ENCODE results near the gene SRGAP2C. TPM values are rescaled to one million over a fixed set of nuclear protein-coding genes. Genes with fewer than 3 reads are reported as not detected.
"Not testable (repeated sequence)": the region's sequence is repeated elsewhere in the genome, so short reads cannot be mapped to it uniquely, and the experiment has no call there.

The SRGAP2C gene
- total RNA-seq, 2 experiments from 2014 or later, result 20.3 to 26.4 TPM

DNA sequence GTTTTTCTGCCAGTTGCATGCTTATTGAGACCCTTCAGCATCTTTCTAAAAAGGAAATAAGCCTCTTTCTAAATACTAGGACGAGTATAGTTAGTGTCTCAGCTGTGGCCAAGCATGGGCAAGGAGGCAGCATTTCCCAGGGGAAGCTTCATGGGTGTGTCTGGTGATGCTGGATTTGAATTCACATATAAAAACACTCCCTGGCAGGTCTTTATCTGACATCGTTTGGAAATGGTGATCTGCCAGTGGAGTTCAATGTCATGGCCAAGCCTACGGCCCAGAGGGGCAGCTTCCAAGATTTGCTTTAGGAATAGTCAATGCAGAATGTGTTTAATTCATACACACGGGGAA is 94.7 kb downstream of the SRGAP2C start:
- CTCF ChIA-PET; POLR2A ChIA-PET; H3K4me1 Mint-ChIP-seq (ENCODE audit: low read depth); H3K4me3 Mint-ChIP-seq; H3K9me3 Mint-ChIP-seq; intact Hi-C loops (cut with micrococcal nuclease); H3K27ac Mint-ChIP-seq; H3K36me3 Mint-ChIP-seq; H3K27me3 Mint-ChIP-seq; DNase-seq: not testable (repeated sequence)

DNA sequence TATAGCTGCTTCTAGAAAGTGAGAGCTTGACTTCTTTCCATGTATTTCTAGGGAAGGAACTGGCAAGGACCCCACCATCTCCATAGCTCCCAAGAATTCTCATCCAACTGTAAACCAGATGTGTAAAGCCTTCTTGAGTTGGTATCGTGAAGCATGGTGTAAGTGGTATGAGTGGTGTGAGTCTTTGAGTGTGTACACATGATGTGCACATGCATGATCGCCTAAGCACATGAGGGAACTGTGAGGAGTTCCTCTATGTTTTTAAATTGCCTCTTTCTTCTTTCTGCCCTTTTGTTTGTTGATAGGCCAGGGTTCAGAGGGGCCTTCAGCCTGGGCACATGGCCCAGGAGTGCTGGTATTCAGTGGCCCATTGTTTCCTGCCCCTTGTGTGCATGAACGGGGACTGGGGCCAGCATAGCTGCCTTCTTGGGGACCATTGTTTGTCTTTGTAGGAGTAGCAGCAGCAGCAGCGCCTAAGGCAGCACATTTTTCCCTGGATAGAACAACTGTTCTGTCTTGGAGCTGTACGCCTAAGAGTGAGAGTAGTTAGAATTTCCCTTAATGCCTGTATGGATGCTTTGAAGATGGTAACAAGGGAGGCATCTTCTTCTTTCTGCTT is 96.0 kb downstream of the SRGAP2C start:
- H3K27me3 Mint-ChIP-seq; intact Hi-C loops (cut with micrococcal nuclease): not testable (repeated sequence)

DNA sequence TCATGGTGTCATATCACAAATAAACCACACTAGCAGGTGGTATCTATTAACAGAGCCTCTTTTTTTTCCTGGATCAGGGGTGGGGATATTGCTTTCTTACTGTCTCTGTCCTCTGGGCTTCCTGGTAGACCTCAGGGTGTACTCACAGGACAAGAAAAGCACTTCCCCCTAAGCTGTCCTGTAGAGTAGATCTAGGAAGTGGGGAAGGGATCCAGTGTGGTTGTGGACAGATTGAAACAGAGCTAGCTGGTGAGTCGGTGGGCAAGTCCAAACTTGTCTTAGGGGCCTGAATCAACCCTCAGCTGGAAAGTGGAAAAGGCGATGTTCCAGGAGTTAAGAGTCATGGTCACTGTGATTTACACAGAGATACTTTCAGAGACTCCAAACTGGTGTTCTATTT is 96.7 kb downstream of the SRGAP2C start:
- DNase-seq; H3K36me3 Mint-ChIP-seq; H3K4me3 Mint-ChIP-seq; intact Hi-C loops (cut with micrococcal nuclease); POLR2A ChIA-PET; H3K27me3 Mint-ChIP-seq; H3K9me3 Mint-ChIP-seq; CTCF ChIA-PET; H3K27ac Mint-ChIP-seq; H3K4me1 Mint-ChIP-seq (ENCODE audit: low read depth): not testable (repeated sequence)

More for the DNA sequence above, 96.0 kb downstream of the SRGAP2C start:
- POLR2A ChIA-PET; H3K27ac Mint-ChIP-seq; CTCF ChIA-PET; H3K4me3 Mint-ChIP-seq; DNase-seq; H3K9me3 Mint-ChIP-seq; H3K36me3 Mint-ChIP-seq; H3K4me1 Mint-ChIP-seq (ENCODE audit: low read depth): not testable (repeated sequence)

DNA sequence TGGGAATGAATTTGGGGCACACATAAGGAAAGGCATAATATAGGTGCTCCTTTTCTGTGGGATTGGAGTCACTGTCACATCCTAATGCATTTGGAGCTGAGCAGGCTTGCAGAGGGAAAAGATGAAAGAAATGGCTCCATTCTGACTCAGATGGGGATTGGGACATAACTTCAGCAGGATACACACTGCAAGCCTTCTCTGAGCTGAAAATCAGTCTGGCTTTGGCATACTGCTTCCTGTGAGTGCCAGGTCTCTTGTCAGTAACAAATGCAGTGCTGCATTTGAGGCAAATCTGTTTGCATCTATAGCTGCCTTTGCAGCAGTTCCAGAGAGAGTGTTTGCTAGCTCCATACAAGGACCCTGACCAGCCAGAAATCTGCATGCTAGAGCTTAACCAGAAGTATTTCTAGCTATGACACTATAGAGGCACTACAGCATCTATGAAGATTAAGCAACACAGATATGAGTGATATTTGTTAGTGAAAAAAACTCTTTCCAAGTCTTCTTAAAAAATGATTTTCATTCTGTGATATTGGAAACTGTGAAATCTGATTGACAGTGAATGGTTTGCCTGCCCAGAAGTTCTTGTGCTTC is 98.9 kb downstream of the SRGAP2C start:
- H3K4me3 Mint-ChIP-seq; H3K4me1 Mint-ChIP-seq (ENCODE audit: low read depth); H3K9me3 Mint-ChIP-seq; DNase-seq; H3K36me3 Mint-ChIP-seq; POLR2A ChIA-PET; H3K27ac Mint-ChIP-seq; intact Hi-C loops (cut with micrococcal nuclease); H3K27me3 Mint-ChIP-seq; CTCF ChIA-PET: not testable (repeated sequence)

DNA sequence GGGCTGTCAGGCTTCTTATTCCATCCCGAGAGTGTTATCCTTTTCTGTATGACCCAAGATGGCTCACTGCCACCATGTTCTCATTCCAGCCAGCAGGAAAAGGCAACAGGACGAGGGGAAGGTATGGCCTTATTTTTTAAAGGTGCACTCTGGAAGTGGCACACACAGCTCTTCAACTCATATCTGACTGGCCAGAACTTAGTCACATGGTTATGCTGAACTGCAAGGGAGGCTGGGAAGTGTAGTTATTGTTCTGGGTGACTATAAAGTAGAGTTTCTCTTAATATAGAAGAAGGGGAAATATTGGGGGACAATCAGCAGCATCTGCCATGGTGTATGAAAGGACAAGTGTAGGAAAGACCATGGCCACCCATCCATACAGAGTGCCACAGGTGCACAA is 107.8 kb downstream of the SRGAP2C start:
- intact Hi-C loops (cut with micrococcal nuclease); H3K9me3 Mint-ChIP-seq: not testable (repeated sequence)

DNA sequence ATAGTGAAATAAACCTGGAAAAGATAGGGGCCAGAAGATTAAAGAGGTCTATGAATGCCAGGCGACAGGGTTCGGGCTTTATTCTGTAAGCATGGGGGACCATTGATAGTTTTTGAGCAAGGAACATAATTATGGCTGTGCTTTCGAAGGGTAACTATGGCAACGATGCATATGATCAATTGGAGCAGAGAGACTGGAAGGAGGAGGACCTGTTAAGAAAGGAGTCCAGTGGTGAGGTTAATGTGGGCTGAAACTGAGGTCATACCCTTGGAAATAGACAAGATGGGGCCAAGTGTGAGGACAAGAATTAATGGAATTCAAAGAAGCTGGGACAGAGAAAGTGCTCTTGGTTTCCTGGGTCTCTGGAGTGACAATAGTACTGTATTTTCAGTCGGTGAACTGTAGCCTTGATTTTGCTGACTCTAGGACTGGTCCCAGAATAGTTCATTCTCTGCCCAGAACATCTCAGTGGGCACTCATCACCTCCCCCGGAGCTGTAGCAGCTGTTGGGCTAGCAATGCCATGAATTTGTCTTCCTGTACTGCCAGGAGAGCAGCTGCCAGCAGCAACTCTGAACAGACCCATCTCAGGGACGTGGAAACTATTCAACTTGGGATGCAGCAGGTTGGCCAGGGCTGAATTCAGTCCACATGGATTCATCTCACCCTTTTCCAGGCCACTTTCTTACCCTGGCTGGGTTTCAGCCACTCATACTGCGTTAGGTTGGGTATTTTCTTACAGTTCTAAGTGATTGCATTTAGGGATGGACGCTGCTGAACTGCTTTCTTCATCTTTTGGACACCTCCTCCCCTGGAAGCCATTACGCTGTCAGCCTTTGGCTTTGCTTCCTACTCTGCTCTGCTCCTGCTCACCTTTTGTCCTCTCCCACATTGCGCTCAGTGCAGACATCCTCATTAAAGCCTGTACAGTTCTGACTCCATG is 108.8 kb downstream of the SRGAP2C start:
- intact Hi-C loops (cut with micrococcal nuclease); H3K36me3 Mint-ChIP-seq; H3K4me3 Mint-ChIP-seq; DNase-seq; CTCF ChIA-PET; H3K9me3 Mint-ChIP-seq; H3K27me3 Mint-ChIP-seq; H3K4me1 Mint-ChIP-seq (ENCODE audit: low read depth); POLR2A ChIA-PET; H3K27ac Mint-ChIP-seq: not testable (repeated sequence)

More for the DNA sequence above, 107.8 kb downstream of the SRGAP2C start:
- H3K27me3 Mint-ChIP-seq; H3K36me3 Mint-ChIP-seq; H3K27ac Mint-ChIP-seq; H3K4me3 Mint-ChIP-seq; DNase-seq; H3K4me1 Mint-ChIP-seq (ENCODE audit: low read depth); CTCF ChIA-PET; POLR2A ChIA-PET: not testable (repeated sequence)

DNA sequence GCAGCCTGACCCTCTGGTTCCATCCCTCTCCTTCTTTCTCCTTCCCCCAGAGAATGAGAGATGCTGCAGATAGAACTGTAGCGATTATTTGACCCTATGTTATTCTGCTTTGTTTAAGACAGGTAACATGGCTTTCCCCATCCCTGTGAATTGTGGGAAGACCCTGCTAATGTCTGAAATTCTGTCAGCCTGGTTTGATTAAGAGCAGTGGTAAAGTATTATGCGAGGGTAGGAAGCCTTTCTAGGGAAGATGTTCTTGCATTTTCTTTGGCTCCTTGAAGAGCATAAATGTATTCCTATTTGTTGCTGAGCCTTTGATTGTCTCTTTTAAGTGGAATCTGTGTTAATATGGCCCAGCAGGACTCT is 109.4 kb downstream of the SRGAP2C start:
- not testable (repeated sequence) for H3K4me3 Mint-ChIP-seq, H3K36me3 Mint-ChIP-seq

DNA sequence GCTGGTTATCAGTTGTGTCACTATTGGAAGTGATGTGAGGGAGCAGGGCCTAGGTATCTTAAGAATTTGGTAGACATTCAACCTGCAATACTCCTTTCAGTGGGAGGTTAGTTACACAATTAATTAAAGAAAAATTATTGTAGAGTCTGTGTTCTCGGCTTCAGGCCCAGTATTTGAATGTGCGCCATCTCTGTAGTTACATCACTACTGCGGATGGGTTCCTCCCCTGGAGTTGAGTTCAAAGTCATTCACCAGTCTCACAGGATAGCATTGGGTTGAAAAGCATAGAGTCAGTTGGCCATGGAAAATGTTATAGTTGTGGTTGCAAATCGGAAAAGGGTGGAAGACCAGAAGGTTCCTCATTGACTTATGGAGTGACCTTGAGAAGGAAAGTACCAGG is 111.8 kb downstream of the SRGAP2C start:
- H3K4me1 Mint-ChIP-seq (ENCODE audit: low read depth); H3K27ac Mint-ChIP-seq; CTCF ChIA-PET; intact Hi-C loops (cut with micrococcal nuclease); H3K9me3 Mint-ChIP-seq; DNase-seq; H3K36me3 Mint-ChIP-seq; POLR2A ChIA-PET; H3K27me3 Mint-ChIP-seq; H3K4me3 Mint-ChIP-seq: not testable (repeated sequence)

More for the DNA sequence above, 109.4 kb downstream of the SRGAP2C start:
- CTCF ChIA-PET; H3K27ac Mint-ChIP-seq; H3K9me3 Mint-ChIP-seq; H3K27me3 Mint-ChIP-seq; H3K4me1 Mint-ChIP-seq (ENCODE audit: low read depth); DNase-seq; POLR2A ChIA-PET; intact Hi-C loops (cut with micrococcal nuclease): not testable (repeated sequence)

DNA sequence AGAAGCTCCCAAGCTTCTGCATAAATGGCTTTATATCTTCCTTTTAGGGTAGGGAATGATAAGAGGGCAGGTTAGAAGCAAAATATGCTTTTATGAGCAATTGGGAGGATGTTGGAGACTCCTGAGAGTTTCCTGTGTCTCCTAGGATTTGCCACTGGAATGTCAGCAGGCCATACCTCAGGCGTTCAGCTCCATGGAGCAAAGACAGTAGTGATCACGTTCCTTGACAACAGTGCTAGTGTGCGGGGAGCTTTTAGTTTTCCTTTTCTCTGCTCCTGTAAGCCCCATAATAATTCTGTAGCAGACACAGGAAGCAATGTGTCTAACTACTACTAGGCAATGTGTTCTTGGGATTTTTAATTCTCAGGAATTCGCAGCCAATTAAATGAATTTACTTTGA is 113.8 kb downstream of the SRGAP2C start:
- H3K9me3 Mint-ChIP-seq; H3K4me3 Mint-ChIP-seq; intact Hi-C loops (cut with micrococcal nuclease); H3K4me1 Mint-ChIP-seq (ENCODE audit: low read depth); CTCF ChIA-PET; POLR2A ChIA-PET; H3K27ac Mint-ChIP-seq; H3K36me3 Mint-ChIP-seq; DNase-seq; H3K27me3 Mint-ChIP-seq: not testable (repeated sequence)

DNA sequence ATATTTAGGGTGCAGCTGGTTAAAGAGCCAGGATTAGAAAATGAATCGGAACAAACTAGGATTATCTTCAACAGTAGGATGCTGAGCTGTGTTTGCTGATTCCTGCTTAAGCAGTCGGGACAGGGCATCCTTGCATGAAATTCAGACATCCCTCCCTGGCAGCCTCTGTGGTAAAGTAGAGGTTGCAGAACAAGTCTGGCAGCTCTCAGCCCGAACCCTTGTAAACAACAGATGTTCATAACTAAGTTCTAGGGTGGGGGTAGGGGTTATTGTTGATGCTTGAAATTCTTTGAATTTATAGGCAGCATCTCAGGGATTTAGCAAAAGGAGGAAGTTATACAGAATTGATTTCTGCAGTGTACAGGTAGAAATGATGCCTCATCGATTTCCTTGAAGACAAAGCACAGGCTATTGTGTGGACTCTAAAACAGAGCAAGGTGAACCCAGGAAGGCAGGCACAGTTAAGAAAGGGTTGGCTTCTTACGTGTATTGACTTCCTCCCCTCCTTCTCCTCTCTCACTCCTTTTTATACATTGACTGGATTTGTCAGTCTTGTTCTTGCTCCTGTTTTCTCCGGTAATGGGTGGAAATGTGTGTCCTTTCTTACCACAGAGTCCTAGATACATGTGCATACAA is 114.9 kb downstream of the SRGAP2C start:
- POLR2A ChIA-PET; DNase-seq; intact Hi-C loops (cut with micrococcal nuclease); H3K27me3 Mint-ChIP-seq; H3K4me3 Mint-ChIP-seq; H3K36me3 Mint-ChIP-seq; H3K4me1 Mint-ChIP-seq (ENCODE audit: low read depth); H3K9me3 Mint-ChIP-seq; H3K27ac Mint-ChIP-seq; CTCF ChIA-PET: not testable (repeated sequence)

DNA sequence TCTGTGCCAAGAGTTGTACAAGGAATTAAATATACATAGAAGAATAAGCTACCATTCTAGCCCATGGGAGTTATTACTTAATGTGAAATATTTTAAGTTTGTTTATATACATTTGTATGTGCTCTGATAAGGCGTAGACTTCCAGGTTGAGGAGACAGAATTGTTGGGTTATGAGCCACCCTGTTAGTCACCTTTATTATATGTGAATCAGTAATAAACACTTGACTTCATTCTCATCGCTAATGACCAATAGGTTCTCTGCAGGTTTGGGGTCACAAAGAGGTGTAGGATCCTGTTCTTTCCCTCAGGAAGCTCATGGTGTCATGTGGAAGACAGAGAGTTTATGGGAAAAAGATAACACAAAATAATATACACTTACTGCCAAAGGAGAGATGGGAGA is 117.1 kb downstream of the SRGAP2C start:
- CTCF ChIA-PET; H3K27ac Mint-ChIP-seq; intact Hi-C loops (cut with micrococcal nuclease); POLR2A ChIA-PET; H3K36me3 Mint-ChIP-seq; H3K4me1 Mint-ChIP-seq (ENCODE audit: low read depth); H3K9me3 Mint-ChIP-seq; H3K4me3 Mint-ChIP-seq; DNase-seq; H3K27me3 Mint-ChIP-seq: not testable (repeated sequence)

DNA sequence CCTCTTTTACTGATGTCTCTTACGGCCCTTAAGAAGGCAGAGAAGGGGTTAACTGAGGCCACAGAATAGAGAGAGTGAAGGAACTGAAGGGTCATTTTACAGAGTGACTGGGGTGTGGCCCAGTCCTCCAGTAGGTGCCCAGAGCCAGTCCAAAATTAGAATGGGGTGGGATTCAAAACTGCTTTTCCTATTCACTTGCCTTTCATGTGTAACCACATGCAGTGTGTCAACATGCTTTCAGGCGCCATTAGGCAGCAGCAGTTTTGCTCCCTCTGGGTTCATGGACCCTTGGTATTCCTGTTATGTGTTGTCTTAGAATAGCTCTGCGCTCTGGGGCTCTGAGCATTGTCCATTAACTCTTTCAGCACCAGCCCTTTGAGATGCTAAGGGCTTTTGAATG is 123.0 kb downstream of the SRGAP2C start:
- H3K4me3 Mint-ChIP-seq; intact Hi-C loops (cut with micrococcal nuclease); H3K27me3 Mint-ChIP-seq; DNase-seq; H3K4me1 Mint-ChIP-seq (ENCODE audit: low read depth); H3K9me3 Mint-ChIP-seq; H3K36me3 Mint-ChIP-seq; POLR2A ChIA-PET; CTCF ChIA-PET; H3K27ac Mint-ChIP-seq: not testable (repeated sequence)
